Liver (tissue), 3 donors: ENCODE data around the gene DCD.
"Not testable (repeated sequence)": the region's sequence is repeated elsewhere in the genome, so short reads cannot be mapped to it uniquely, and the experiment has no call there.

Experiments
- ATF3 ChIP-seq: IDR thresholded peaks from 2 replicates; pipeline ENCODE4 v1.6.1; 2016; ENCODE audit warnings: antibody characterized with exemption
- EGR1 ChIP-seq, 2 donors: IDR thresholded peaks; 2 replicates each; pipeline ENCODE4 v1.6.1; 2016 to 2018; ENCODE audit warnings: antibody characterized with exemption in 2 of 2, low read depth in 2 of 2
- FOXA1 ChIP-seq: IDR thresholded peaks from 2 replicates; pipeline ENCODE4 v1.6.1; 2016; ENCODE audit warnings: antibody characterized with exemption
- GABPA ChIP-seq, 2 donors: IDR thresholded peaks in 1 of 2; conservative IDR thresholded peaks in 1 of 2; 2 replicates each; pipeline ENCODE4 v1.6.1; 2016; ENCODE audit warnings: antibody characterized with exemption in 2 of 2, mild to moderate bottlenecking in 1 of 2, moderate library complexity in 1 of 2
- JUND ChIP-seq, 2 donors: IDR thresholded peaks; 2 replicates each; pipeline ENCODE4 v1.6.1; 2016; ENCODE audit warnings: antibody characterized with exemption in 2 of 2
- NR2F2 ChIP-seq: IDR thresholded peaks from 2 replicates; pipeline ENCODE4 v1.6.1; 2016; ENCODE audit warnings: antibody characterized with exemption
- RAD21 ChIP-seq, 2 donors: IDR thresholded peaks; 2 replicates each; pipeline ENCODE4 v1.6.1; 2016; ENCODE audit warnings: antibody characterized with exemption in 2 of 2, mild to moderate bottlenecking in 2 of 2
- SP1 ChIP-seq: IDR thresholded peaks from 2 replicates; pipeline ENCODE4 v1.6.1; 2018; ENCODE audit warnings: antibody characterized with exemption, mild to moderate bottlenecking
- TAF1 ChIP-seq: conservative IDR thresholded peaks from 2 replicates; pipeline ENCODE4 v1.6.1; 2016; ENCODE audit warnings: antibody characterized with exemption, mild to moderate bottlenecking
- YY1 ChIP-seq: IDR thresholded peaks from 2 replicates; pipeline ENCODE4 v1.6.1; 2016; ENCODE audit warnings: antibody characterized with exemption, mild to moderate bottlenecking
- ZBTB33 ChIP-seq: IDR thresholded peaks from 2 replicates; pipeline ENCODE4 v1.6.1; 2016; ENCODE audit warnings: antibody characterized with exemption
- TF ChIP-seq, protein P1 (sequence below): fragments of 150-350 bp; IDR thresholded peaks from 2 replicates; pipeline ENCODE4 v1.5.1; 2017; ENCODE audit warnings: improper control_type of control experiment, low read depth, low read length; ENCODE audit not compliant: missing input control
- TF ChIP-seq, protein P2 (sequence below): IDR thresholded peaks from 2 replicates; pipeline ENCODE4 v1.6.1; 2016; ENCODE audit warnings: antibody characterized with exemption, mild to moderate bottlenecking
- TF ChIP-seq, protein P3 (sequence below): IDR thresholded peaks from 2 replicates; pipeline ENCODE4 v1.6.1; 2016; ENCODE audit warnings: antibody characterized with exemption
- donor health status: healthy.
- donor health status: healthy.

- TF ChIP-seq, protein P1, sequence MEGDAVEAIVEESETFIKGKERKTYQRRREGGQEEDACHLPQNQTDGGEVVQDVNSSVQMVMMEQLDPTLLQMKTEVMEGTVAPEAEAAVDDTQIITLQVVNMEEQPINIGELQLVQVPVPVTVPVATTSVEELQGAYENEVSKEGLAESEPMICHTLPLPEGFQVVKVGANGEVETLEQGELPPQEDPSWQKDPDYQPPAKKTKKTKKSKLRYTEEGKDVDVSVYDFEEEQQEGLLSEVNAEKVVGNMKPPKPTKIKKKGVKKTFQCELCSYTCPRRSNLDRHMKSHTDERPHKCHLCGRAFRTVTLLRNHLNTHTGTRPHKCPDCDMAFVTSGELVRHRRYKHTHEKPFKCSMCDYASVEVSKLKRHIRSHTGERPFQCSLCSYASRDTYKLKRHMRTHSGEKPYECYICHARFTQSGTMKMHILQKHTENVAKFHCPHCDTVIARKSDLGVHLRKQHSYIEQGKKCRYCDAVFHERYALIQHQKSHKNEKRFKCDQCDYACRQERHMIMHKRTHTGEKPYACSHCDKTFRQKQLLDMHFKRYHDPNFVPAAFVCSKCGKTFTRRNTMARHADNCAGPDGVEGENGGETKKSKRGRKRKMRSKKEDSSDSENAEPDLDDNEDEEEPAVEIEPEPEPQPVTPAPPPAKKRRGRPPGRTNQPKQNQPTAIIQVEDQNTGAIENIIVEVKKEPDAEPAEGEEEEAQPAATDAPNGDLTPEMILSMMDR: not testable (repeated sequence)
- TF ChIP-seq TAF1; JUND (IDR thresholded peaks at IDR 0.05); GABPA (IDR thresholded peaks at IDR 0.05 in 1 of 2, conservative IDR thresholded peaks at IDR 0.05 in 1 of 2); EGR1 (IDR thresholded peaks at IDR 0.05; ENCODE audit: low read depth in 2 of 2); NR2F2; ATF3; ZBTB33; RAD21 (IDR thresholded peaks at IDR 0.05); SP1; YY1; FOXA1: not testable (repeated sequence)
- TF ChIP-seq, protein P2, sequence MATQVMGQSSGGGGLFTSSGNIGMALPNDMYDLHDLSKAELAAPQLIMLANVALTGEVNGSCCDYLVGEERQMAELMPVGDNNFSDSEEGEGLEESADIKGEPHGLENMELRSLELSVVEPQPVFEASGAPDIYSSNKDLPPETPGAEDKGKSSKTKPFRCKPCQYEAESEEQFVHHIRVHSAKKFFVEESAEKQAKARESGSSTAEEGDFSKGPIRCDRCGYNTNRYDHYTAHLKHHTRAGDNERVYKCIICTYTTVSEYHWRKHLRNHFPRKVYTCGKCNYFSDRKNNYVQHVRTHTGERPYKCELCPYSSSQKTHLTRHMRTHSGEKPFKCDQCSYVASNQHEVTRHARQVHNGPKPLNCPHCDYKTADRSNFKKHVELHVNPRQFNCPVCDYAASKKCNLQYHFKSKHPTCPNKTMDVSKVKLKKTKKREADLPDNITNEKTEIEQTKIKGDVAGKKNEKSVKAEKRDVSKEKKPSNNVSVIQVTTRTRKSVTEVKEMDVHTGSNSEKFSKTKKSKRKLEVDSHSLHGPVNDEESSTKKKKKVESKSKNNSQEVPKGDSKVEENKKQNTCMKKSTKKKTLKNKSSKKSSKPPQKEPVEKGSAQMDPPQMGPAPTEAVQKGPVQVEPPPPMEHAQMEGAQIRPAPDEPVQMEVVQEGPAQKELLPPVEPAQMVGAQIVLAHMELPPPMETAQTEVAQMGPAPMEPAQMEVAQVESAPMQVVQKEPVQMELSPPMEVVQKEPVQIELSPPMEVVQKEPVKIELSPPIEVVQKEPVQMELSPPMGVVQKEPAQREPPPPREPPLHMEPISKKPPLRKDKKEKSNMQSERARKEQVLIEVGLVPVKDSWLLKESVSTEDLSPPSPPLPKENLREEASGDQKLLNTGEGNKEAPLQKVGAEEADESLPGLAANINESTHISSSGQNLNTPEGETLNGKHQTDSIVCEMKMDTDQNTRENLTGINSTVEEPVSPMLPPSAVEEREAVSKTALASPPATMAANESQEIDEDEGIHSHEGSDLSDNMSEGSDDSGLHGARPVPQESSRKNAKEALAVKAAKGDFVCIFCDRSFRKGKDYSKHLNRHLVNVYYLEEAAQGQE: not testable (repeated sequence)
- TF ChIP-seq, protein P3, sequence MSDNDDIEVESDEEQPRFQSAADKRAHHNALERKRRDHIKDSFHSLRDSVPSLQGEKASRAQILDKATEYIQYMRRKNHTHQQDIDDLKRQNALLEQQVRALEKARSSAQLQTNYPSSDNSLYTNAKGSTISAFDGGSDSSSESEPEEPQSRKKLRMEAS: not testable (repeated sequence)
These were observed 17.0 kb upstream of the DCD start for GRCh38 chr12:54665022-54665635.
